ENCODE measurements around the gene SOWAHC.
"Not testable (repeated sequence)": the region's sequence is repeated elsewhere in the genome, so short reads cannot be mapped to it uniquely, and the experiment has no call there.

The SOWAHC gene

GRCh38 chr2:109623923-109624322 is 9.8 kb downstream of the SOWAHC start:
- Histone ChIP-seq H3K9ac (ENCODE audit: insufficient read length) (no peak overlapping the region), H3K9me3 (ENCODE audit: low read depth, low read length) (no peaks in the 10 kb centered on the region), H3K4me3 (no peak overlapping the region), H3K27ac (no peak overlapping the region), H3K36me3 (ENCODE audit: insufficient read depth, low read length) (no peaks in the 10 kb centered on the region)
- no peak for DNase-seq (ENCODE audit: low read depth, low spot score)
- no peak for TF ChIP-seq FOXP2 (optimal IDR thresholded peaks at IDR 0.05; ENCODE audit: control extremely low read depth, extremely low read length, insufficient read depth)
- TF ChIP-seq POLR2AphosphoS5 (IDR thresholded peaks at IDR 0.05; ENCODE audit: borderline replicate concordance, low read depth, low read length): no peak
- TF ChIP-seq EZH2 (IDR thresholded peaks at IDR 0.05): no peak

DNA sequence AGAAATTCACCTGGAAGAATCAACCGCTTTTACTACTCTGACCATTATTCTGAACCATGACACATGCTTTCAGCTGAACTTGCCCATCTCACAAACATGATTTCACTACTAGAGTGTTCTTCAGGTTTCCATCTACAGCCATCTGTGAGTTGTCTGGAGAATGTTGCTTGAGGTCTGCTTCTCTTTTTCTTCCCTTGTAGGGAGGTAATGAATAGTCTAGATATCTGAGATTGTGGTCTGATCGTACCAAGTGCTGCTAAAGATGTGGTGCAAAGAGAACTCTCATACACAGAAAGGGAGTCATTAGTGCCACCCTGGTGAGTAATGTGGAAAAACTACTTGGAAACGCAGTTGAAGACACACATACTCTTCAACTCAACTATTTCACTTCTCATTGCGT is 10.2 kb downstream of the SOWAHC start:
- Histone ChIP-seq H3K9me3 (ENCODE audit: low read depth, low read length) (no peaks in the 10 kb centered on the region), H3K36me3 (ENCODE audit: insufficient read depth, low read length) (no peaks in the 10 kb centered on the region), H3K9ac (ENCODE audit: insufficient read length) (no peak overlapping the region), H3K4me3 (no peak overlapping the region), H3K27ac (no peak overlapping the region)
- DNase-seq (ENCODE audit: low read depth, low spot score): no peak
- TF ChIP-seq EZH2 (IDR thresholded peaks at IDR 0.05) (no peak), POLR2AphosphoS5 (IDR thresholded peaks at IDR 0.05; ENCODE audit: borderline replicate concordance, low read depth, low read length) (no peak), FOXP2 (optimal IDR thresholded peaks at IDR 0.05; ENCODE audit: control extremely low read depth, extremely low read length, insufficient read depth) (no peak)

DNA sequence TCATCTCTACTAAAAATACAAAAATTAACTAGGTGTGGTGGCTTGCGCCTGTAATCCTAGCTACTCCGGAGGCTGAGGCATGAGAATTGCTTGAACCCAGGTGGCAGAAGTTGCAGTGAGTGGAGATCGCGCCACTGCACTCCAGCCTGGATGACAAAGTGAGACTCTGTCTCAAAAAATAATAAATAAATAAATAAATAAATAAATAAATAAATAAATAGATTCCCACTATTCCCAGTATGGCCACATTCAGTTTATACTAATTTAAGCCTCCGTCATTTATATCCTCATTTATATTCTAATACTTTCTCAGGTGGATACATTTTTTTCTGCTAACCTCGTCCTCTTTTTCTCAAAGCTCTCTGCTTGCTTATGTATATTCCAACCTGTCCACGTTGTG is 14.2 kb downstream of the SOWAHC start:
- not testable (repeated sequence) for H3K4me3 ChIP-seq

GRCh38 chr2:109629867-109630266 is 15.7 kb downstream of the SOWAHC start:
- H3K9ac ChIP-seq (ENCODE audit: insufficient read length): no peak overlapping the region
- DNase-seq (ENCODE audit: low read depth, low spot score): no peak
- H3K27ac ChIP-seq: no peak overlapping the region
- no peaks in the 10 kb centered on the region for H3K9me3 ChIP-seq (ENCODE audit: low read depth, low read length)
- no peaks in the 10 kb centered on the region for H3K36me3 ChIP-seq (ENCODE audit: insufficient read depth, low read length)
- TF ChIP-seq FOXP2 (optimal IDR thresholded peaks at IDR 0.05; ENCODE audit: control extremely low read depth, extremely low read length, insufficient read depth) (no peak), POLR2AphosphoS5 (IDR thresholded peaks at IDR 0.05; ENCODE audit: borderline replicate concordance, low read depth, low read length) (no peak), EZH2 (IDR thresholded peaks at IDR 0.05) (no peak)
- no peak overlapping the region for H3K4me3 ChIP-seq

More for the DNA sequence above, 14.2 kb downstream of the SOWAHC start:
- H3K36me3 ChIP-seq (ENCODE audit: insufficient read depth, low read length); H3K9ac ChIP-seq (ENCODE audit: insufficient read length); H3K9me3 ChIP-seq (ENCODE audit: low read depth, low read length); H3K27ac ChIP-seq; DNase-seq (ENCODE audit: low read depth, low spot score): not testable (repeated sequence)

GRCh38 chr2:109630441-109631430 is 16.6 kb downstream of the SOWAHC start:
- no peak for DNase-seq (ENCODE audit: low read depth, low spot score)
- H3K9me3 ChIP-seq (ENCODE audit: low read depth, low read length): no peaks in the 10 kb centered on the region
- H3K27ac ChIP-seq: no peak overlapping the region
- TF ChIP-seq FOXP2 (optimal IDR thresholded peaks at IDR 0.05; ENCODE audit: control extremely low read depth, extremely low read length, insufficient read depth): no peak
- no peak for TF ChIP-seq EZH2 (IDR thresholded peaks at IDR 0.05)
- no peak for TF ChIP-seq POLR2AphosphoS5 (IDR thresholded peaks at IDR 0.05; ENCODE audit: borderline replicate concordance, low read depth, low read length)
- H3K9ac ChIP-seq (ENCODE audit: insufficient read length): no peak overlapping the region
- no peaks in the 10 kb centered on the region for H3K36me3 ChIP-seq (ENCODE audit: insufficient read depth, low read length)
- no peak overlapping the region for H3K4me3 ChIP-seq

DNA sequence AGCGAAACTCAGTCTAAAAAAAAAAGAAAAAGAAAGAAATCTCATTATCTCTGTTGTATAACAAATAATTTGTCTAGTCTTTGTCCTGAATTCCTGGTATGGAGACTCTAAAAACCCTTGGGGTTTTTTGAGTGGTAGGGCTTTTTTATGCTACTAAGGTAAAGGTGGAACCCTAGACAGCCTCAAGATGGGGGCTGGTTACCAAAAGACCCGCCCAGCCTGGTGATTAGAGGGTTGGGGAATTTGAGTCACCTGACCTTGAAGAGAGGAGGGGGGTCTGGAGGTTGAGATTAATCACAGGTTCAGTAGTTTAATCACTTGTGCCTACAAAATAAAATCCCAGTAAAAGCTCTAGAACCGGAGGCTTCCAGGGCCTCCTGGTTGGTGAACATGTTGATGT is 17.6 kb downstream of the SOWAHC start:
- Histone ChIP-seq H3K9me3 (ENCODE audit: low read depth, low read length) (no peaks in the 10 kb centered on the region), H3K36me3 (ENCODE audit: insufficient read depth, low read length) (no peaks in the 10 kb centered on the region), H3K9ac (ENCODE audit: insufficient read length) (no peak overlapping the region), H3K4me3 (no peak overlapping the region), H3K27ac (no peak overlapping the region)
- no peak for DNase-seq (ENCODE audit: low read depth, low spot score)
- no peak for TF ChIP-seq FOXP2 (optimal IDR thresholded peaks at IDR 0.05; ENCODE audit: control extremely low read depth, extremely low read length, insufficient read depth)

- Histone ChIP-seq H3K27ac (no peak overlapping the region), H3K9ac (ENCODE audit: insufficient read length) (no peak overlapping the region), H3K4me3 (no peak overlapping the region), H3K9me3 (ENCODE audit: low read depth, low read length) (no peaks in the 10 kb centered on the region), H3K36me3 (ENCODE audit: insufficient read depth, low read length) (no peaks in the 10 kb centered on the region)
- no peak for TF ChIP-seq EZH2 (IDR thresholded peaks at IDR 0.05)
- no peak for TF ChIP-seq POLR2AphosphoS5 (IDR thresholded peaks at IDR 0.05; ENCODE audit: borderline replicate concordance, low read depth, low read length)
- TF ChIP-seq FOXP2 (optimal IDR thresholded peaks at IDR 0.05; ENCODE audit: control extremely low read depth, extremely low read length, insufficient read depth): no peak
- no peak for DNase-seq (ENCODE audit: low read depth, low spot score)
Observed at GRCh38 chr2:109632158-109632789, 18.1 kb downstream of the SOWAHC start.

- no peaks in the 10 kb centered on the region for H3K9me3 ChIP-seq (ENCODE audit: low read depth, low read length)
Observed at GRCh38 chr2:109633284-109633961, 19.3 kb downstream of the SOWAHC start.

More at GRCh38 chr2:109633284-109633961, 19.3 kb downstream of the SOWAHC start:
- Histone ChIP-seq H3K4me3 (no peak overlapping the region), H3K27ac (no peak overlapping the region), H3K9ac (ENCODE audit: insufficient read length) (no peak overlapping the region), H3K36me3 (ENCODE audit: insufficient read depth, low read length) (no peaks in the 10 kb centered on the region)
- DNase-seq (ENCODE audit: low read depth, low spot score): no peak
- TF ChIP-seq EZH2 (IDR thresholded peaks at IDR 0.05): no peak
- no peak for TF ChIP-seq POLR2AphosphoS5 (IDR thresholded peaks at IDR 0.05; ENCODE audit: borderline replicate concordance, low read depth, low read length)
